C4-2B (cell line): ENCODE data around the gene PTGES3.

Source experiments
- H3K27ac ChIP-seq: fragments of 450-650 bp; 2 replicates; pipeline ENCODE4 v1.5.1; 2017
- CTCF ChIP-seq: fragments of 450-650 bp; conservative IDR thresholded peaks from 2 replicates; pipeline ENCODE4 v1.5.1; 2017; ENCODE audit warnings: mild to moderate bottlenecking
- ZFX ChIP-seq: fragments of 450-650 bp; IDR thresholded peaks from 2 replicates; pipeline ENCODE4 v1.6.1; 2017

PTGES3 gene

GRCh38 chr12:56699020-56699661, 11.1 kb upstream of the PTGES3 start:
- no peak overlapping the region for H3K27ac ChIP-seq
- TF ChIP-seq CTCF (no peak), ZFX (no peak)

- no peak for TF ChIP-seq CTCF
- TF ChIP-seq ZFX, result no peak
- H3K27ac ChIP-seq, result no peak overlapping the region
Measured at GRCh38 chr12:56695327-56696101, 7.4 kb upstream of the PTGES3 start.

- no peak overlapping the region for H3K27ac ChIP-seq
- no peak for TF ChIP-seq ZFX
- no peak for TF ChIP-seq CTCF
Measured at GRCh38 chr12:56694161-56694560, 6.1 kb upstream of the PTGES3 start.

GRCh38 chr12:56688846-56689109, 694 bp upstream of the PTGES3 start:
- TF ChIP-seq CTCF (no peak), ZFX (no peak)
- H3K27ac ChIP-seq, result peak overlapping the region; percentile 100

- TF ChIP-seq CTCF (no peak), ZFX (peak; percentile 66; the same call in 1 of the 2 replicates)
- H3K27ac ChIP-seq, result peak overlapping the region; percentile 100
Measured at GRCh38 chr12:56687223-56688128, 608 bp downstream of the PTGES3 start.

GRCh38 chr12:56684745-56685359, 3.2 kb downstream of the PTGES3 start:
- H3K27ac ChIP-seq, result peak overlapping the region; percentile 69
- TF ChIP-seq CTCF, result no peak
- no peak for TF ChIP-seq ZFX
